GM12878 (cell line): ENCODE measurements around the gene SCLY. TPM values are rescaled to one million over a fixed set of nuclear protein-coding genes. Genes with fewer than 3 reads are reported as not detected.

ENCODE experiments used
- ATAC-seq: fragments of 200-7000 bp; cut with Tn5 transposase; 3 replicates; pipeline ENCODE4 v1.9.1; 2020; ENCODE audit warnings: mild to moderate bottlenecking, moderate library complexity
- BruUV-seq: library from RNA; stranded (reverse); fragments of 400-500 nt; replicated peaks from 2 replicates; lab custom pipeline; 2021; lab: Mats Ljungman, UMichigan
- CTCF ChIA-PET: fragments of 300-600 bp; sonication (Branson Sonifier 250); formaldehyde crosslinking; extraction: SDS; loops from one replicate; lab custom pipeline; 2021; ENCODE audit warnings: inconsistent platforms; lab: Yijun Ruan, JAX
- POLR2A ChIA-PET: fragments of 350-600 bp; formaldehyde crosslinking; extraction: SDS; loops from one replicate; lab custom pipeline; 2021; ENCODE audit warnings: inconsistent platforms; lab: Charles Lee
- RAD21 ChIA-PET: fragments of 300-600 bp; sonication (Branson Sonifier 250); formaldehyde crosslinking; loops from one replicate; lab custom pipeline; 2023; ENCODE audit warnings: antibody characterized with exemption; ENCODE audit not compliant: unreplicated experiment; lab: Charles Lee
- SMC1A ChIA-PET: fragments of 300-600 bp; sonication (Branson Sonifier 250); formaldehyde crosslinking; loops from one replicate; lab custom pipeline; 2023; ENCODE audit not compliant: unreplicated experiment, uncharacterized antibody; lab: Charles Lee
- DNase-seq: peaks from one replicate; pipeline ENCODE4 v3.0.0-alpha.2; 2011; ENCODE audit warnings: low read depth, low spot score
- FAIRE-seq: peaks from 3 replicates; lab custom pipeline; 2011; peaks lifted over from hg19 to GRCh38; lab: Jason Lieb, UNC
- H2AFZ ChIP-seq: 2 replicates; pipeline ENCODE4 v1.6.0; 2011; ENCODE audit warnings: low read depth, low read length, control low read depth; ENCODE audit not compliant: control insufficient read depth
- H3K27ac ChIP-seq: 2 replicates; pipeline ENCODE4 v1.5.1; 2011; ENCODE audit warnings: control low read depth; ENCODE audit not compliant: control insufficient read depth, insufficient read depth
- H3K27me3 ChIP-seq, 2 experiments: replicated peaks in 1 of 2; 2 replicates each; pipeline versions ENCODE4 v1.6.0 to v1.6.1; 2011; ENCODE audit warnings: low read length in 1 of 2; ENCODE audit not compliant: control insufficient read depth in 2 of 2, insufficient read depth in 2 of 2
- H3K36me3 ChIP-seq, 2 experiments: 2 replicates each; pipeline ENCODE4 v1.5.1; 2011; ENCODE audit warnings: low read length in 1 of 2; ENCODE audit not compliant: control insufficient read depth in 2 of 2, insufficient read depth in 2 of 2
- H3K4me1 ChIP-seq: 2 replicates; pipeline ENCODE4 v1.6.1; 2011; ENCODE audit warnings: mild to moderate bottlenecking, low read length, moderate library complexity, mixed read lengths; ENCODE audit not compliant: control insufficient read depth, insufficient read depth
- H3K4me2 ChIP-seq: 2 replicates; pipeline ENCODE4 v1.6.0; 2011; ENCODE audit warnings: control low read depth; ENCODE audit not compliant: control insufficient read depth, insufficient read depth
- H3K4me3 ChIP-seq: fragments of 200-600 bp; sonication (generic); 2 replicates; pipeline ENCODE4 v1.5.1; 2016
- H3K79me2 ChIP-seq: 2 replicates; pipeline ENCODE4 v1.6.0; 2011; ENCODE audit warnings: low read length; ENCODE audit not compliant: control insufficient read depth, insufficient read depth
- H3K9ac ChIP-seq: 2 replicates; pipeline ENCODE4 v1.8.0; 2011; ENCODE audit warnings: low read length, control low read depth, mixed read lengths; ENCODE audit not compliant: control insufficient read depth, insufficient read depth
- H3K9me3 ChIP-seq: replicated peaks from 3 replicates; pipeline ENCODE4 v1.5.1; 2011; ENCODE audit warnings: mild to moderate bottlenecking, low read length; ENCODE audit not compliant: control insufficient read depth, insufficient read depth
- H4K20me1 ChIP-seq: 2 replicates; pipeline ENCODE4 v1.6.0; 2011; ENCODE audit not compliant: control insufficient read depth, insufficient read depth
- BACH1 ChIP-seq: fragments of 450-650 bp; IDR thresholded peaks from 2 replicates; pipeline ENCODE4 v1.6.1; 2017; ENCODE audit warnings: mild to moderate bottlenecking, borderline replicate concordance
- BRCA1 ChIP-seq: IDR thresholded peaks from 2 replicates; pipeline ENCODE4 v1.6.1; 2011; ENCODE audit warnings: low read depth, low read length, improper control_type of control experiment
- CBX5 ChIP-seq: sonication (generic); IDR thresholded peaks from 2 replicates; pipeline ENCODE4 v1.6.1; 2016; ENCODE audit warnings: low read depth, moderate library complexity, mild to moderate bottlenecking, inconsistent platforms
- CHD2 ChIP-seq: IDR thresholded peaks from 2 replicates; pipeline ENCODE4 v1.6.1; 2011; ENCODE audit warnings: low read depth, low read length, improper control_type of control experiment, borderline replicate concordance
- DPF2 ChIP-seq: fragments of 450-650 bp; IDR thresholded peaks from 2 replicates; pipeline ENCODE4 v1.6.1; 2017; ENCODE audit warnings: mild to moderate bottlenecking
- FOS ChIP-seq: IDR thresholded peaks from 3 replicates; pipeline ENCODE4 v1.6.1; 2011; ENCODE audit warnings: borderline replicate concordance; ENCODE audit not compliant: insufficient read length; ENCODE audit errors: extremely low read depth
- IRF4 ChIP-seq: IDR thresholded peaks from 2 replicates; pipeline ENCODE4 v1.6.1; 2011; ENCODE audit warnings: low read depth, low read length
- KAT2A ChIP-seq: conservative IDR thresholded peaks from 2 replicates; pipeline ENCODE4 v1.6.1; 2011; ENCODE audit warnings: low read depth, low read length; ENCODE audit not compliant: control insufficient read depth
- NRF1 ChIP-seq: conservative IDR thresholded peaks from 2 replicates; pipeline ENCODE4 v1.6.1; 2011; ENCODE audit warnings: mild to moderate bottlenecking, low read depth, low read length, improper control_type of control experiment
- POU2F2 ChIP-seq: IDR thresholded peaks from 3 replicates; pipeline ENCODE4 v1.6.1; 2011; ENCODE audit warnings: low read depth, mild to moderate bottlenecking, low read length, borderline replicate concordance
- RAD21 ChIP-seq: IDR thresholded peaks from 2 replicates; pipeline ENCODE4 v1.6.1; 2011; ENCODE audit warnings: mild to moderate bottlenecking, low read depth, low read length, moderate library complexity; ENCODE audit not compliant: insufficient read depth
- STAT3 ChIP-seq: IDR thresholded peaks from 2 replicates; pipeline ENCODE4 v1.6.1; 2011; ENCODE audit warnings: low read depth, low read length, improper control_type of control experiment
- ZBTB11 ChIP-seq: fragments of 450-650 bp; formaldehyde crosslinking; IDR thresholded peaks from 2 replicates; pipeline ENCODE4 v1.5.0; 2022; ENCODE audit warnings: mild to moderate bottlenecking, missing genetic modification characterization
- ZNF274 ChIP-seq: IDR thresholded peaks from one replicate; pipeline ENCODE4 v1.8.0; 2011; ENCODE audit not compliant: insufficient read length, insufficient read depth
- WGBS: methylation state at CpG from one replicate; pipeline ENCODE4 v1.1.6; 2016; ENCODE audit warnings: low lambda C conversion rate; ENCODE audit not compliant: insufficient replicate concordance, insufficient coverage; ENCODE audit errors: missing lambda C conversion rate; 5-methylcytosine and 5-hydroxymethylcytosine counted together
- in situ Hi-C: fragments of 300-500 bp; cut with MboI; formaldehyde crosslinking; loops from 9 replicates; pipeline ENCODE4 v1.14.3; 2018; ENCODE audit warnings: mixed read lengths
- intact Hi-C: fragments of 100-400 bp; cut with micrococcal nuclease; formaldehyde crosslinking; loops from one replicate; pipeline ENCODE4 v1.14.2; 2022; ENCODE audit not compliant: unreplicated experiment
- polyA plus RNA-seq, 11 experiments: library from polyadenylated mRNA; depleted of rRNA in 4 of 11; unstranded in 6 of 11; stranded (reverse) in 5 of 11; fragments of >200 nt; fragmentation: Nextera tagmentation in 4 of 11; fragmentation: Illumina TruSeq in 1 of 11; extraction: Ambion mirVana in 4 of 11; extraction: Trizol in 1 of 11; gene quantifications; 1 replicate in 1 of 11; 2 replicates in 10 of 11; pipeline versions ENCODE4 v1.2.1 to v1.2.3, GENCODE V29; 2011 to 2016; ENCODE audit warnings: inconsistent platforms in 2 of 11, missing spikeins in 2 of 11, low read depth in 1 of 11
- total RNA-seq, 4 experiments: library from RNA; depleted of rRNA in 3 of 4; stranded (reverse); fragments of >200 nt in 3 of 4; fragmentation: Illumina TruSeq in 1 of 4; extraction: Trizol in 1 of 4; gene quantifications; 2 replicates each; pipeline versions ENCODE4 v1.2.1 to v1.2.3, GENCODE V29; 2013 to 2021
- TF ChIP-seq, protein P1 (sequence below): fragments of 450-650 bp; formaldehyde crosslinking; IDR thresholded peaks from 2 replicates; pipeline ENCODE4 v1.4.0; 2020; ENCODE audit warnings: mild to moderate bottlenecking, moderate library complexity
- TF ChIP-seq, protein P2 (sequence below): IDR thresholded peaks from 2 replicates; pipeline ENCODE4 v1.6.1; 2011; ENCODE audit warnings: low read depth, mild to moderate bottlenecking, low read length, moderate library complexity, borderline replicate concordance; ENCODE audit errors: extremely low read depth

Gene SCLY
- total and polyA plus RNA-seq, 10 of the 15 experiments (the other 5 are each of a cell fraction or from before 2014, with no cell fraction given): 3.3 to 49.1 (median 32.3) TPM

DNA sequence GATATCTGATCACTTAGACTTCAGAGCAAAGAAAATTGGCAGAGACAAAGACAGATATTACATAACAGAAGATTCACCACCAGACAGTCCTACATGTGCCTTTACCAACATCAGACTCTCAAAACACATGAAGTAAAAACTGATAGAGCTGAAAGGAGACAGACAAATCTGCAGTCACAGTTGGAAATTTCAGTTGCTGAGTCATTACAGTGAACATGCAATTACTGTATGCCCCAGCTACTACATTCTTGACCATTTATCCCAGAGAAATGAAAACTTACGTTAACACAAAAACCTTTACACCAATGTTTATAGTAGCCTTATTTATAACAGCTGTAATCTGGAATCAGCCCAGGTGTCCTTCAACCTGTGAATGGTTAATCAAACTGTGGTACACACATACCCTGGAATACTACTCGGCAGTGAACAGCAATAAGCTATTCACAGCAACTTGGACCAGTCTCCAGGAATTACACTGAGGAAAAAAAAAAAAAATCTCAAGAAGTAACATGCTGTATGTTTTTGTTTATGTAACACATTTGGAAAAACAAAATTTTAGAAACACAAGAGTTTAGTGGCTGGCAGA lies 7.5 kb upstream of the SCLY start:
- SMC1A ChIA-PET: interaction anchor here (0.7 to 1.2 kb wide), 2 partner anchors 11 to 13 kb away, joined by 4 read pairs; no protein-coding TSS in a partner anchor
- Histone ChIP-seq H4K20me1 (no peaks in the 10 kb centered on the region), H3K36me3 (no peaks in the 10 kb centered on the region), H3K27ac (no peak overlapping the region), H3K4me2 (no peak overlapping the region), H3K9me3 (no peaks in the 10 kb centered on the region), H3K4me3 (no peak overlapping the region), H2AFZ (no peak overlapping the region), H3K4me1 (no peaks in the 10 kb centered on the region), H3K79me2 (no peaks in the 10 kb centered on the region), H3K27me3 (no peaks in the 10 kb centered on the region), H3K9ac (no peak overlapping the region)
- intact Hi-C loops: no loop called here
- ATAC-seq (no peak), DNase-seq (no peak), FAIRE-seq (no peak)
- in situ Hi-C loops: no loop called here
- WGBS: 50% methylated on average over 2 of the region's 2 CpGs
- BruUV-seq: no TSS peak
- RAD21 ChIA-PET: no interaction called here
- POLR2A ChIA-PET: no interaction called here
- CTCF ChIA-PET: interaction anchor here (0.7 kb wide), 1 partner anchor 84 kb away, joined by 3 read pairs; no protein-coding TSS in a partner anchor
- no peak for TF ChIP-seq BACH1
- TF ChIP-seq DPF2: no peak
- no peak for TF ChIP-seq POU2F2
- TF ChIP-seq IRF4: no peak
- no peak for TF ChIP-seq NRF1
- no peak for TF ChIP-seq ZNF274
- TF ChIP-seq STAT3: no peak
- TF ChIP-seq CHD2: no peak
- TF ChIP-seq, protein P1, sequence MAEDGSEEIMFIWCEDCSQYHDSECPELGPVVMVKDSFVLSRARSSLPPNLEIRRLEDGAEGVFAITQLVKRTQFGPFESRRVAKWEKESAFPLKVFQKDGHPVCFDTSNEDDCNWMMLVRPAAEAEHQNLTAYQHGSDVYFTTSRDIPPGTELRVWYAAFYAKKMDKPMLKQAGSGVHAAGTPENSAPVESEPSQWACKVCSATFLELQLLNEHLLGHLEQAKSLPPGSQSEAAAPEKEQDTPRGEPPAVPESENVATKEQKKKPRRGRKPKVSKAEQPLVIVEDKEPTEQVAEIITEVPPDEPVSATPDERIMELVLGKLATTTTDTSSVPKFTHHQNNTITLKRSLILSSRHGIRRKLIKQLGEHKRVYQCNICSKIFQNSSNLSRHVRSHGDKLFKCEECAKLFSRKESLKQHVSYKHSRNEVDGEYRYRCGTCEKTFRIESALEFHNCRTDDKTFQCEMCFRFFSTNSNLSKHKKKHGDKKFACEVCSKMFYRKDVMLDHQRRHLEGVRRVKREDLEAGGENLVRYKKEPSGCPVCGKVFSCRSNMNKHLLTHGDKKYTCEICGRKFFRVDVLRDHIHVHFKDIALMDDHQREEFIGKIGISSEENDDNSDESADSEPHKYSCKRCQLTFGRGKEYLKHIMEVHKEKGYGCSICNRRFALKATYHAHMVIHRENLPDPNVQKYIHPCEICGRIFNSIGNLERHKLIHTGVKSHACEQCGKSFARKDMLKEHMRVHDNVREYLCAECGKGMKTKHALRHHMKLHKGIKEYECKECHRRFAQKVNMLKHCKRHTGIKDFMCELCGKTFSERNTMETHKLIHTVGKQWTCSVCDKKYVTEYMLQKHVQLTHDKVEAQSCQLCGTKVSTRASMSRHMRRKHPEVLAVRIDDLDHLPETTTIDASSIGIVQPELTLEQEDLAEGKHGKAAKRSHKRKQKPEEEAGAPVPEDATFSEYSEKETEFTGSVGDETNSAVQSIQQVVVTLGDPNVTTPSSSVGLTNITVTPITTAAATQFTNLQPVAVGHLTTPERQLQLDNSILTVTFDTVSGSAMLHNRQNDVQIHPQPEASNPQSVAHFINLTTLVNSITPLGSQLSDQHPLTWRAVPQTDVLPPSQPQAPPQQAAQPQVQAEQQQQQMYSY: no peak
- no peak for TF ChIP-seq CBX5
- TF ChIP-seq ZBTB11: no peak
- TF ChIP-seq FOS: no peak
- TF ChIP-seq KAT2A: no peak
- TF ChIP-seq BRCA1: no peak
- no peak for TF ChIP-seq RAD21
- TF ChIP-seq, protein P2, sequence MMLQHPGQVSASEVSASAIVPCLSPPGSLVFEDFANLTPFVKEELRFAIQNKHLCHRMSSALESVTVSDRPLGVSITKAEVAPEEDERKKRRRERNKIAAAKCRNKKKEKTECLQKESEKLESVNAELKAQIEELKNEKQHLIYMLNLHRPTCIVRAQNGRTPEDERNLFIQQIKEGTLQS: no peak
